ENCODE measurements around the gene PPP2R5D.

PPP2R5D gene

DNA sequence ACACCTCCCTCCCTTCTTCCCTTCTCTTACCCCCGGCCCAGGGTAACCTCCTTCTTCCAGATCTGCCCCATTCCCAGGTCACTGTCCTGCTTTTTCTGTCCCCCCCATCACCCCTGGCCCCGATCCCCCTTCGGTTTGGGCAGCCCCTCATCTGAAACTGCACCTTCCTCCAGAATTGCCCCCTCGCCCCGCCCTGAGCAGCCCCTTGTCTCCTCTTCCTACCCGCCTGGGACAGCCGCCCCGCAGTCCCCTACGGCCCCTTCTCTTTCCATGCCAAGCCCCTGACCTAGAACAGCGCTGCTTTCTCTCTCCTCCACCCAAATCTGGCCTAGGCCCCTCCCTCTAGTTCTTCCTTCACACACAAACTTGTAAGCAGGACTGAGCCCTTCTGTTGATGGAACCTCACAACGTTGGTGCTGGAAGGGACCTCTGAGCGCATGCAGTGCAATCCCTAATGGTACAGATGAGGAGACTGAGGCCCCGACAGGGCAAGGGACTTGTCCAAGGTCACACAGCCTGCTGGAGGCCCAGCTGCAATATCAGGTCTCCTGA lies 630 bp downstream of the PPP2R5D start:
- H3K79me2 ChIP-seq (ENCODE audit: low read length), result peaks cover 22% of the 10 kb centered on the region
- H3K27ac ChIP-seq (ENCODE audit: low read length), result no peak overlapping the region
- H3K4me1 ChIP-seq (ENCODE audit: low read length), result peaks cover 4% of the 10 kb centered on the region
- no peaks in the 10 kb centered on the region for H3K9me3 ChIP-seq (replicated peaks; ENCODE audit: insufficient read depth, low read length)
- no peaks in the 10 kb centered on the region for H3K36me3 ChIP-seq (replicated peaks; ENCODE audit: insufficient read depth, low read length)
- no peaks in the 10 kb centered on the region for H4K20me1 ChIP-seq (ENCODE audit: insufficient read depth, low read length)
- H3K27me3 ChIP-seq (replicated peaks; ENCODE audit: insufficient read depth, low read length), result no peaks in the 10 kb centered on the region
- peak overlapping the region; percentile 81 for H3K4me3 ChIP-seq (ENCODE audit: low read length)
- no peak for DNase-seq
- H3K9me2 ChIP-seq (replicated peaks; ENCODE audit: insufficient read depth, low read length), result no peaks in the 10 kb centered on the region
- no peak for TF ChIP-seq EZH2 (optimal IDR thresholded peaks at IDR 0.05; ENCODE audit: low read depth, low read length)
- TF ChIP-seq, protein P1, sequence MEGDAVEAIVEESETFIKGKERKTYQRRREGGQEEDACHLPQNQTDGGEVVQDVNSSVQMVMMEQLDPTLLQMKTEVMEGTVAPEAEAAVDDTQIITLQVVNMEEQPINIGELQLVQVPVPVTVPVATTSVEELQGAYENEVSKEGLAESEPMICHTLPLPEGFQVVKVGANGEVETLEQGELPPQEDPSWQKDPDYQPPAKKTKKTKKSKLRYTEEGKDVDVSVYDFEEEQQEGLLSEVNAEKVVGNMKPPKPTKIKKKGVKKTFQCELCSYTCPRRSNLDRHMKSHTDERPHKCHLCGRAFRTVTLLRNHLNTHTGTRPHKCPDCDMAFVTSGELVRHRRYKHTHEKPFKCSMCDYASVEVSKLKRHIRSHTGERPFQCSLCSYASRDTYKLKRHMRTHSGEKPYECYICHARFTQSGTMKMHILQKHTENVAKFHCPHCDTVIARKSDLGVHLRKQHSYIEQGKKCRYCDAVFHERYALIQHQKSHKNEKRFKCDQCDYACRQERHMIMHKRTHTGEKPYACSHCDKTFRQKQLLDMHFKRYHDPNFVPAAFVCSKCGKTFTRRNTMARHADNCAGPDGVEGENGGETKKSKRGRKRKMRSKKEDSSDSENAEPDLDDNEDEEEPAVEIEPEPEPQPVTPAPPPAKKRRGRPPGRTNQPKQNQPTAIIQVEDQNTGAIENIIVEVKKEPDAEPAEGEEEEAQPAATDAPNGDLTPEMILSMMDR (IDR thresholded peaks at IDR 0.05; ENCODE audit: low read length), result no peak
- TF ChIP-seq EZH2phosphoT487 (IDR thresholded peaks at IDR 0.05; ENCODE audit: low read length), result no peak
- H3F3A ChIP-seq (ENCODE audit: insufficient read depth, low read length), result no peaks in the 10 kb centered on the region
- H3K4me2 ChIP-seq (ENCODE audit: low read depth, low read length), result peak overlapping the region; percentile 70
- H2AFZ ChIP-seq (ENCODE audit: low read length), result peak overlapping the region; percentile 76
- peak overlapping the region; percentile 75 for H3K9ac ChIP-seq (ENCODE audit: low read length)

DNA sequence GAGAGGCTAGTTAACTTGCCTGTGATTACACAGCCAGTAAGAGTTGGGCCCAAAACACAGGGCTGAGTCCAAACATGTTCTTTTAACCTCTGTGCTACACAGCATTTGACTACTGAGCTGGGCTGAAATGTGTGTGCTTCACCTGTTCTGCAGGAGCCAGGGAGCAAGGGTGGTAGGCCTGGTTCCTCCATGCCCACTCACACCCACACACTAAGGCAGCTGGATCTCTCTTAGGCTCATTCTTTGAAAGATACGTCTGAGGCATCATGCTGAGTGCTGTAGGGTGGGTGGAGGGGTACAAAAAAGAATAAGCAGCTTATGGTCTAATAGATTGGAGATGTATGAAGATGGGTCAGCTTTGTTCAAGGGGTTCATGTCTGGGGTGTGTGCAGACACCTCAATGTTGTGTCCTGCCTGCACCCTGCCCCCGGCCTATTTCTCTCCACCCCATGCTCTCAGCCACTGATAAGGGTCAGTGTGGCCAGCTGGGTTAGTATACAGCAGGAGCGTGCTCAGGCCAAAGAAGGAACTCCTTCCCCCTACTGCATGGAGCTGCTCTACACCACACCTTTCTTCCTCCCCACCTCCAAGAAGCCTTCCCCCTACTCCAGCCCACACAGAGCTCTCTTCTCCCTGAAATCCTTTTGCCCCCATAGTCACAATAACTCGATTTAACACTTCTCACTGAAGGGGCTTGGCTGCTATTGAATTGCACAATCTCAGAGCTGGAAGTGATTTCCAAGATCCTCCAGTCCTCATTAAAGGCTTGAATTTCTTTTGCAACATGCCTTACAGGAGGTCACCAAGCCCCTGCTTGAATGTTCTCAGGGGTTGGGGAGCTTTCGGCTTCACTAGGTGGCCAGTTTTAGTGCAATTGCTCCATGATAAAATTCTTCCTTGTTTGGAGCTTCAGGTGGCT lies 3.4 kb downstream of the PPP2R5D start:
- TF ChIP-seq EZH2phosphoT487 (IDR thresholded peaks at IDR 0.05; ENCODE audit: low read length), result no peak
- Histone ChIP-seq H3K9me2 (replicated peaks; ENCODE audit: insufficient read depth, low read length) (no peaks in the 10 kb centered on the region), H3K9ac (ENCODE audit: low read length) (no peak overlapping the region), H3K4me1 (ENCODE audit: low read length) (peaks cover 3% of the 10 kb centered on the region; the same call in 1 of the 2 replicates), H3F3A (ENCODE audit: insufficient read depth, low read length) (no peaks in the 10 kb centered on the region), H3K79me2 (ENCODE audit: low read length) (peaks cover 22% of the 10 kb centered on the region), H2AFZ (ENCODE audit: low read length) (no peak overlapping the region), H3K27ac (ENCODE audit: low read length) (no peak overlapping the region), H3K36me3 (replicated peaks; ENCODE audit: insufficient read depth, low read length) (no peaks in the 10 kb centered on the region), H3K27me3 (replicated peaks; ENCODE audit: insufficient read depth, low read length) (no peaks in the 10 kb centered on the region), H3K4me2 (ENCODE audit: low read depth, low read length) (no peak overlapping the region), H4K20me1 (ENCODE audit: insufficient read depth, low read length) (no peaks in the 10 kb centered on the region), H3K4me3 (ENCODE audit: low read length) (no peak overlapping the region), H3K9me3 (replicated peaks; ENCODE audit: insufficient read depth, low read length) (no peaks in the 10 kb centered on the region)
- DNase-seq, result no peak

DNA sequence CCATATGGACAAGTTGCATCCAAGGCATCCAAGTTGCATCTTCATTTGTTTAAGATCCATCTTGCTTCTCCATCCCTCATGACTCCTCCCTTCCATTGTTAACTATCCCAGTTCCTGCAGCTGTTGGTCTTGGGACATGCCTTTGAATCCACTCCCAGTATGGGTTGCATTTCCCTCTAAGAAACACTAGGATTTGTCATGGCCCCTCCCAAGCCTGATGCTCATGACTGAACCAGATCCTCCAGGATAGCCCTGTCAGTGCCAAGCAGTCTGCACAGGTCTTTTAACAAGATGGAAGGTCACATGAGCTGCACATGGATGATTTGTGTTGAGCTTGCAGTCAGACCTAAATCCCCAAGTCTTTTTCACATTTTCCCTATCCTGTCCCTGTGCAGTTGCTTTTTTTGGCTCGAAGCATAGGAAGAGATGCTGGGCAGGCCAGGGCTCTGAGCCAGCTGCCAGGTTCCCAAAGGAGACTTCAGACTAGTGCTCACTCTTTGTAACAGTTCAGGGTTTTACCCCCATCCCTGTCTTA lies 4.2 kb downstream of the PPP2R5D start:
- Histone ChIP-seq H4K20me1 (ENCODE audit: insufficient read depth, low read length) (no peaks in the 10 kb centered on the region), H3K79me2 (ENCODE audit: low read length) (peaks cover 22% of the 10 kb centered on the region), H3K9ac (ENCODE audit: low read length) (no peak overlapping the region), H3K27ac (ENCODE audit: low read length) (no peak overlapping the region), H3K4me3 (ENCODE audit: low read length) (no peak overlapping the region), H2AFZ (ENCODE audit: low read length) (no peak overlapping the region), H3K27me3 (replicated peaks; ENCODE audit: insufficient read depth, low read length) (no peaks in the 10 kb centered on the region), H3K4me2 (ENCODE audit: low read depth, low read length) (no peak overlapping the region), H3F3A (ENCODE audit: insufficient read depth, low read length) (no peaks in the 10 kb centered on the region), H3K9me3 (replicated peaks; ENCODE audit: insufficient read depth, low read length) (no peaks in the 10 kb centered on the region), H3K36me3 (replicated peaks; ENCODE audit: insufficient read depth, low read length) (no peaks in the 10 kb centered on the region), H3K4me1 (ENCODE audit: low read length) (peaks cover 3% of the 10 kb centered on the region; the same call in 1 of the 2 replicates), H3K9me2 (replicated peaks; ENCODE audit: insufficient read depth, low read length) (no peaks in the 10 kb centered on the region)
- TF ChIP-seq EZH2phosphoT487 (IDR thresholded peaks at IDR 0.05; ENCODE audit: low read length) (no peak), EZH2 (optimal IDR thresholded peaks at IDR 0.05; ENCODE audit: low read depth, low read length) (no peak)
- TF ChIP-seq, protein P1 (IDR thresholded peaks at IDR 0.05; ENCODE audit: low read length), result no peak
- no peak for DNase-seq

Measured in MM.1S (cell line).